ENCODE results near the gene DHX9.
"Not testable (repeated sequence)": the region's sequence is repeated elsewhere in the genome, so short reads cannot be mapped to it uniquely, and the experiment has no call there.

DHX9 gene

GRCh38 chr1:182888736-182889531 lies 49.8 kb downstream of the DHX9 start:
- no peak for DNase-seq (ENCODE audit: low read depth in 2 of 2, low spot score in 1 of 2)

GRCh38 chr1:182889997-182890396 lies 50.9 kb downstream of the DHX9 start:
- DNase-seq (ENCODE audit: low read depth in 2 of 2, low spot score in 1 of 2): no peak

GRCh38 chr1:182890927-182891610 lies 51.9 kb downstream of the DHX9 start:
- DNase-seq (ENCODE audit: low read depth in 2 of 2, low spot score in 1 of 2): no peak

GRCh38 chr1:182897696-182898095 lies 58.5 kb downstream of the DHX9 start:
- no peak for DNase-seq (ENCODE audit: low read depth in 2 of 2, low spot score in 1 of 2)

- DNase-seq (ENCODE audit: low read depth in 2 of 2, low spot score in 1 of 2): not testable (repeated sequence)
Observed at GRCh38 chr1:182901946-182902345, 62.8 kb downstream of the DHX9 start.

GRCh38 chr1:182905321-182905720 lies 66.2 kb downstream of the DHX9 start:
- DNase-seq (ENCODE audit: low read depth in 2 of 2, low spot score in 1 of 2): no peak

- DNase-seq (ENCODE audit: low read depth in 2 of 2, low spot score in 1 of 2): no peak
Observed at GRCh38 chr1:182909578-182909977, 70.4 kb downstream of the DHX9 start.

GRCh38 chr1:182910143-182910542 lies 71.0 kb downstream of the DHX9 start:
- DNase-seq (ENCODE audit: low read depth in 2 of 2, low spot score in 1 of 2): no peak

GRCh38 chr1:182913401-182913800 lies 74.3 kb downstream of the DHX9 start:
- DNase-seq (ENCODE audit: low read depth in 2 of 2, low spot score in 1 of 2): no peak

GRCh38 chr1:182917378-182917777 lies 78.2 kb downstream of the DHX9 start:
- no peak for DNase-seq (ENCODE audit: low read depth in 2 of 2, low spot score in 1 of 2)

GRCh38 chr1:182925661-182926060 lies 86.5 kb downstream of the DHX9 start:
- no peak for DNase-seq (ENCODE audit: low read depth in 2 of 2, low spot score in 1 of 2)

- no peak for DNase-seq (ENCODE audit: low read depth in 2 of 2, low spot score in 1 of 2)
Observed at GRCh38 chr1:182927693-182928433, 88.7 kb downstream of the DHX9 start.

GRCh38 chr1:182930985-182931384 lies 91.8 kb downstream of the DHX9 start:
- no peak for DNase-seq (ENCODE audit: low read depth in 2 of 2, low spot score in 1 of 2)

- DNase-seq (ENCODE audit: low read depth in 2 of 2, low spot score in 1 of 2): no peak
Observed at GRCh38 chr1:182935716-182936115, 96.6 kb downstream of the DHX9 start.
